Measurements from ENCODE around the gene REPS2. TPM values are rescaled to one million over a fixed set of nuclear protein-coding genes. Genes with fewer than 3 reads are reported as not detected.

Gene REPS2
- total and polyA plus RNA-seq, 7 donors, result 0.16 to 2.3 (median 0.84) TPM

DNA sequence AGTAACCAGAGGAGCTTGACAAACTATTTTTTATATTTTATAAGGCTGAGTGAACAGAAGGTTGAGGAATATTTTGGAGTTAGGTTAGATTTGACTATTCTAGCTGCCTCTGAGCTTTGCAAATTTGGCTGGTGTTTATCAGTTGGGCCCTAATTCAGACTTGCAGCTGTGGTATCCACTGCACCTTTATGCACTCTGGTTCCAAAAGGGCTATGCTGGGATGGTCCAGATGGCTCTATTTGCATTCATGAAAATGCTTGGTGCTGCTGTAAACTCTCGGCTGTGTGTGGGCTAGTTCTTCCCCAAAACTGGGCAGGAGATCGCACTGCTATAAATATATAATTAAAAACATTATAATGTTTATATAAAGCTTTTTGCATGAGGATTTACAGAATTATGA is 106.3 kb downstream of the REPS2 start:
- ATAC-seq, result no peak
- Histone ChIP-seq H3K9me3 (no peaks in the 10 kb centered on the region), H3K4me3 (no peak overlapping the region), H3K4me1 (no peaks in the 10 kb centered on the region), H3K36me3 (ENCODE audit: insufficient read depth in 1 of 2, low read depth in 1 of 2) (no peaks in the 10 kb centered on the region), H3K27ac (no peak overlapping the region), H3K27me3 (ENCODE audit: insufficient read depth in 3 of 3, low read length in 2 of 3) (no peaks in the 10 kb centered on the region)
- no peak for DNase-seq
- 68 to 83% (median 76%) methylated on average over 2 of the region's 2 CpGs for WGBS, 3 donors
- TF ChIP-seq, protein P1, sequence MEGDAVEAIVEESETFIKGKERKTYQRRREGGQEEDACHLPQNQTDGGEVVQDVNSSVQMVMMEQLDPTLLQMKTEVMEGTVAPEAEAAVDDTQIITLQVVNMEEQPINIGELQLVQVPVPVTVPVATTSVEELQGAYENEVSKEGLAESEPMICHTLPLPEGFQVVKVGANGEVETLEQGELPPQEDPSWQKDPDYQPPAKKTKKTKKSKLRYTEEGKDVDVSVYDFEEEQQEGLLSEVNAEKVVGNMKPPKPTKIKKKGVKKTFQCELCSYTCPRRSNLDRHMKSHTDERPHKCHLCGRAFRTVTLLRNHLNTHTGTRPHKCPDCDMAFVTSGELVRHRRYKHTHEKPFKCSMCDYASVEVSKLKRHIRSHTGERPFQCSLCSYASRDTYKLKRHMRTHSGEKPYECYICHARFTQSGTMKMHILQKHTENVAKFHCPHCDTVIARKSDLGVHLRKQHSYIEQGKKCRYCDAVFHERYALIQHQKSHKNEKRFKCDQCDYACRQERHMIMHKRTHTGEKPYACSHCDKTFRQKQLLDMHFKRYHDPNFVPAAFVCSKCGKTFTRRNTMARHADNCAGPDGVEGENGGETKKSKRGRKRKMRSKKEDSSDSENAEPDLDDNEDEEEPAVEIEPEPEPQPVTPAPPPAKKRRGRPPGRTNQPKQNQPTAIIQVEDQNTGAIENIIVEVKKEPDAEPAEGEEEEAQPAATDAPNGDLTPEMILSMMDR (IDR thresholded peaks at IDR 0.05), result no peak
- intact Hi-C loops (cut with DNase I), result no loop called here

DNA sequence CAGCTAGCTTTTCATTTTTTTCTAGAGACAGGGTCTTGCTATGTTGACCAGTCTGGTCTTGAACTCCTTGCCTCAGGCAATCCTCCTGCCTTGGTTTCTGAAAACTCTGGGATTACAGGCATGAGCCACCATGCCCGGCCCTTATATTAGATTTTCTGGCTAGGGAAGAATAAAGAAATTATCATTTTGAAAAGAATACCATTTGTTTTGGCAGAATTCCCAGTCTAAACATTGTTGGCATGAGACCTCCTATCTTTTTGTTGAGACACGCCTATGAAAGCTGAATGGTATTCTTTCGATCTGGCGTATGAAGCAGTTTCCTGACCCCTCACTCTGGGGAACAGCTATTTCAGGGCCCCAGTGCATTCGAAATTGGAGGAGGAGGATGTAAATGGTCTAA is 107.0 kb downstream of the REPS2 start:
- H3K27me3 ChIP-seq (ENCODE audit: insufficient read depth in 3 of 3, low read length in 2 of 3), result no peaks in the 10 kb centered on the region
- WGBS, 3 donors, result 40 to 52% (median 45%) methylated on average over 5 of the region's 5 CpGs

DNA sequence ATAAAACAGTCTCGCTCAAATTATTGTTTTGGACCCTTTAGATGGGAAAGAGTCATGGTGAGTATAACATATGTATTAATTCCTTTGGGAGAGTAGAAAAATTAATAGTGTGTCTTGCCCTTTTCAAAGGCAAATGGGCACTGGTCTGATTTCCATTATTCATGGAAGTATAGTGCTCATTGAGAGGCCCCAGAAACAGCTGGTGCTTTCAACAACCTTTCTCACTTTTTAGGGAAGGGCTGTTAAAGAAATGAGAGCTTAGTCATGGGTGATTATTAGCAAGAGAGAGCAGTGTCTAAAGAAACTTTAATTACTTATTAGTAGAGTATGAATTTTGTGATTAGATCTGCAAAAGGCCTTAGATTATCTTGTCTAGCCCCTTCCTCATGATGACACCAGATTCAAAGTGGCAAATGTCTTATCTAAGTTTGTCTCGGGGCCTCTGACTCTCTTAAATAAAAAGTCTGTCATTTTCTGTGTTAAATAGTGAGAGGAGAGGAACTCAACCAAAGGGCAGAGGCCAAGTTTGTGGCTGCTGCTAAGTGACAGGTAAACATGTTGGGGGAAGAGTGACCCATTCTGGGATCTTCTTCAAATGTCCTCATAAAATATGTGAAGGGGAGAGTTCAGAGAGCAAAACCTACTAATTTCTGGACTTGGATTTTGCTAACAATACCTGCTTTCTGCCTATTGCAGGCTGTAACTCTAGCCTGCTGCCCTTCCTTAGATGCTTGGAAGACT is 110.6 kb downstream of the REPS2 start:
- Histone ChIP-seq H3K4me1 (no peaks in the 10 kb centered on the region), H3K4me3 (no peak overlapping the region), H3K27ac (no peak overlapping the region), H3K9me3 (no peaks in the 10 kb centered on the region), H3K27me3 (ENCODE audit: insufficient read depth in 3 of 3, low read length in 2 of 3) (no peaks in the 10 kb centered on the region), H3K36me3 (ENCODE audit: insufficient read depth in 1 of 2, low read depth in 1 of 2) (no peaks in the 10 kb centered on the region)
- 57 to 77% (median 76%) methylated on average over 2 of the region's 2 CpGs for WGBS, 3 donors
- DNase-seq (no peak), ATAC-seq (no peak)
- TF ChIP-seq, protein P1 (IDR thresholded peaks at IDR 0.05), result no peak
- intact Hi-C loops (cut with DNase I), result no loop called here

More for the DNA sequence above, 107.0 kb downstream of the REPS2 start:
- ATAC-seq (no peak), DNase-seq (no peak)
- H3K36me3 ChIP-seq (ENCODE audit: insufficient read depth in 1 of 2, low read depth in 1 of 2), result no peaks in the 10 kb centered on the region
- H3K27ac ChIP-seq, result no peak overlapping the region
- no peaks in the 10 kb centered on the region for H3K4me1 ChIP-seq
- TF ChIP-seq, protein P1 (IDR thresholded peaks at IDR 0.05), result no peak
- intact Hi-C loops (cut with DNase I), result no loop called here
- no peaks in the 10 kb centered on the region for H3K9me3 ChIP-seq
- no peak overlapping the region for H3K4me3 ChIP-seq

DNA sequence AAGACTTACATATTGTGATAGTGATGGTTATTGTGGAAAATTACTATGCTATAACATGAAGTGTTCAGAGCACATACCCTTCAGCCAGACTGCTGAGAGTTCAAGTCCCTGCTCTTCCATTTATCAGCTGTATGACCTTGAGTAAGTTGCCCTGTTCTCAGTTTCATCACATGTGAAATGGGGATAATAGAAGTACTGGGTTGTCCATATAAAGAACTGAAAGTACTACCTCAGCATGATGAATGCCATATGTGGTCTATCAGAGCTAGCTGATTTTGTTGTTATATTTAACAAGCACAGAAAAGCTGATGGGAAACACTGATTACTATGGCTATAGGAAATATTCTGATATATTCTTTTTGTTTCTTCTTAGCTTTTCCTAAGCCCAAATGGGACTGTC is 115.6 kb downstream of the REPS2 start:
- DNase-seq (no peak), ATAC-seq (no peak)
- TF ChIP-seq, protein P1 (IDR thresholded peaks at IDR 0.05), result no peak

DNA sequence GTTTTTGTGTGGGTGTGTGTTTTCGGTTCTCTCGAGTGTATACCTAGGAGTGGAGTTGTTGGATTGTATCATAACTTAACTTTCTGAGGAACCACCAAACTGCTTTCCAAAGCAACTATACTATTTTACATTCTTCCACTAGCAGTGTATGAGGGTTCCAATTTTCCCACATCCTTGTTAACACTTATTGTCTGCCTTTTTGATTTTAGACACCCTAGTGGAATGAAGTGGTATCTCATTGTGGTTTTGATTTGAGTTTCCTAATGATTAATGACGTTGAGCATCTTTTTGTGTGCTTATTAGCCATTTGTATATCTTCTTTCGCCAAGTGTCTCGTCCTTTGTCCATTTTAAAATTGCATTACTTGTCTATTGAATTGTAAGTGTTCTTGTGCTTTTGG is 118.6 kb downstream of the REPS2 start:
- H3K4me1 ChIP-seq, result no peaks in the 10 kb centered on the region
- no peak overlapping the region for H3K27ac ChIP-seq
- WGBS, 3 donors, result 82 to 94% (median 92%) methylated on average over 5 of the region's 5 CpGs
- no peak for DNase-seq
- TF ChIP-seq, protein P1 (IDR thresholded peaks at IDR 0.05), result no peak
- no peak for ATAC-seq
- no peaks in the 10 kb centered on the region for H3K36me3 ChIP-seq (ENCODE audit: insufficient read depth in 1 of 2, low read depth in 1 of 2)
- intact Hi-C loops (cut with DNase I), result no loop called here
- no peaks in the 10 kb centered on the region for H3K27me3 ChIP-seq (ENCODE audit: insufficient read depth in 3 of 3, low read length in 2 of 3)
- H3K4me3 ChIP-seq, result no peak overlapping the region
- H3K9me3 ChIP-seq, result no peaks in the 10 kb centered on the region

More for the DNA sequence above, 115.6 kb downstream of the REPS2 start:
- no peaks in the 10 kb centered on the region for H3K27me3 ChIP-seq (ENCODE audit: insufficient read depth in 3 of 3, low read length in 2 of 3)
- H3K4me1 ChIP-seq, result no peaks in the 10 kb centered on the region
- H3K27ac ChIP-seq, result no peak overlapping the region
- intact Hi-C loops (cut with DNase I), result no loop called here
- H3K36me3 ChIP-seq (ENCODE audit: insufficient read depth in 1 of 2, low read depth in 1 of 2), result no peaks in the 10 kb centered on the region
- no peak overlapping the region for H3K4me3 ChIP-seq
- H3K9me3 ChIP-seq, result no peaks in the 10 kb centered on the region
